Endothelial cell of umbilical vein (primary cell): ENCODE measurements around the gene SCN4A. TPM values are rescaled to one million over a fixed set of nuclear protein-coding genes. Genes with fewer than 3 reads are reported as not detected.

Experiments
- BruUV-seq: library from RNA; stranded (reverse); fragments of 400-500 nt; replicated peaks from 2 replicates; lab custom pipeline; 2021; lab: Mats Ljungman, UMichigan
- CTCF ChIA-PET: fragments of 300-600, 350-600 bp; sonication (Branson Sonifier 250); formaldehyde crosslinking; loops from one replicate; lab custom pipeline; 2021; ENCODE audit warnings: antibody characterized with exemption, inconsistent platforms; lab: Charles Lee
- POLR2A ChIA-PET: fragments of 300-600, 350-600 bp; sonication (Branson Sonifier 250); formaldehyde crosslinking; loops from one replicate; lab custom pipeline; 2021; ENCODE audit warnings: antibody characterized with exemption, inconsistent platforms; lab: Charles Lee
- DNase-seq: peaks from one replicate; pipeline ENCODE4 v3.0.0-alpha.2; 2011; ENCODE audit warnings: low read depth, low spot score
- FAIRE-seq: peaks from 2 replicates; lab custom pipeline; 2011; peaks lifted over from hg19 to GRCh38; lab: Jason Lieb, UNC
- H2AFZ ChIP-seq: 2 replicates; pipeline ENCODE4 v1.6.0; 2012; ENCODE audit warnings: low read depth, low read length, control low read depth, inconsistent platforms
- H3K27ac ChIP-seq: 2 replicates; pipeline ENCODE4 v1.5.1; 2011; ENCODE audit warnings: low read depth, mild to moderate bottlenecking, control low read depth, low read length, moderate library complexity; ENCODE audit not compliant: insufficient read depth
- H3K27me3 ChIP-seq, 2 experiments: 2 replicates each; pipeline versions ENCODE4 v1.6.0 to v1.6.1; 2011; ENCODE audit warnings: low read length in 2 of 2, mixed read lengths in 1 of 2; ENCODE audit not compliant: control insufficient read depth in 2 of 2, insufficient read depth in 2 of 2
- H3K36me3 ChIP-seq, 2 experiments: 2 replicates in 1 of 2; 3 replicates in 1 of 2; pipeline ENCODE4 v1.5.1; 2011; ENCODE audit warnings: low read length in 2 of 2, mild to moderate bottlenecking in 1 of 2, moderate library complexity in 1 of 2; ENCODE audit not compliant: control insufficient read depth in 2 of 2, insufficient read depth in 2 of 2; ENCODE audit errors: extremely low read depth in 1 of 2
- H3K4me1 ChIP-seq: 3 replicates; pipeline ENCODE4 v1.5.1; 2011; ENCODE audit warnings: mild to moderate bottlenecking, low read length; ENCODE audit not compliant: control insufficient read depth, insufficient read depth; ENCODE audit errors: extremely low read depth
- H3K4me2 ChIP-seq: 2 replicates; pipeline ENCODE4 v1.6.1; 2011; ENCODE audit warnings: low read length, control low read depth, mixed read lengths; ENCODE audit not compliant: insufficient read depth
- H3K4me3 ChIP-seq, 3 experiments: fragments of 200-600 bp in 1 of 3; sonication (generic), shearing (Covaris generic) in 1 of 3; replicated peaks in 1 of 3; 2 replicates each; pipeline ENCODE4 v1.5.1; 2011 to 2016; ENCODE audit warnings: control low read depth in 3 of 3, low read length in 3 of 3, mild to moderate bottlenecking in 2 of 3, inconsistent platforms in 1 of 3, low read depth in 1 of 3, moderate library complexity in 1 of 3; ENCODE audit not compliant: insufficient read depth in 1 of 3
- H3K79me2 ChIP-seq: 2 replicates; pipeline ENCODE4 v1.6.0; 2012; ENCODE audit warnings: low read length, inconsistent platforms; ENCODE audit not compliant: control insufficient read depth, insufficient read depth
- H3K9ac ChIP-seq: replicated peaks from 2 replicates; pipeline ENCODE3; 2011; ENCODE audit warnings: low read length, control low read depth; ENCODE audit not compliant: insufficient read depth; ENCODE audit errors: extremely low read depth
- H3K9me1 ChIP-seq: replicated peaks from 3 replicates; pipeline ENCODE4 v1.6.0; 2011; ENCODE audit warnings: mild to moderate bottlenecking, low read length; ENCODE audit not compliant: control insufficient read depth, insufficient read depth; ENCODE audit errors: extremely low read depth
- H3K9me3 ChIP-seq: replicated peaks from 2 replicates; pipeline ENCODE4 v1.5.1; 2012; ENCODE audit warnings: low read length, inconsistent platforms; ENCODE audit not compliant: control insufficient read depth, insufficient read depth
- H4K20me1 ChIP-seq: replicated peaks from 2 replicates; pipeline ENCODE3; 2011; ENCODE audit warnings: mild to moderate bottlenecking, low read length; ENCODE audit not compliant: control insufficient read depth, insufficient read depth; ENCODE audit errors: extremely low read depth
- CTCF ChIP-seq, 2 donors: IDR thresholded peaks; 1 replicate in 1 of 2; 2 replicates in 1 of 2; pipeline ENCODE4 v1.5.1; 2011; ENCODE audit warnings: low read length in 2 of 2, mild to moderate bottlenecking in 2 of 2, moderate library complexity in 2 of 2, control low read depth in 1 of 2, inconsistent platforms in 1 of 2, low read depth in 1 of 2; ENCODE audit not compliant: insufficient read depth in 1 of 2; ENCODE audit errors: extremely low read depth in 1 of 2
- EZH2 ChIP-seq: IDR thresholded peaks from 2 replicates; pipeline ENCODE4 v1.6.1; 2012; ENCODE audit warnings: borderline replicate concordance, low read depth, mild to moderate bottlenecking, moderate library complexity, low read length, inconsistent platforms; ENCODE audit not compliant: severe bottlenecking
- FOS ChIP-seq: IDR thresholded peaks from 2 replicates; pipeline ENCODE4 v1.6.1; 2011; ENCODE audit warnings: mild to moderate bottlenecking, low read length, moderate library complexity, borderline replicate concordance; ENCODE audit not compliant: insufficient read depth
- GATA2 ChIP-seq: IDR thresholded peaks from 2 replicates; pipeline ENCODE4 v1.7.0; 2011; ENCODE audit warnings: low read depth, mild to moderate bottlenecking, moderate library complexity, mixed read lengths, low read length; ENCODE audit not compliant: insufficient read length, insufficient read depth
- JUN ChIP-seq: IDR thresholded peaks from 2 replicates; pipeline ENCODE4 v1.6.1; 2011; ENCODE audit warnings: borderline replicate concordance, low read depth; ENCODE audit not compliant: insufficient read length, insufficient read depth
- MYC ChIP-seq: IDR thresholded peaks from one replicate; pipeline ENCODE4 v1.6.1; 2011; ENCODE audit warnings: mild to moderate bottlenecking, low read depth, low read length
- POLR2A ChIP-seq: IDR thresholded peaks from 2 replicates; pipeline ENCODE4 v1.6.1; 2012; ENCODE audit warnings: low read depth, mild to moderate bottlenecking, control low read depth, low read length
- POLR2AphosphoS5 ChIP-seq: IDR thresholded peaks from 2 replicates; pipeline ENCODE4 v1.6.1; 2012; ENCODE audit warnings: low read depth, mild to moderate bottlenecking, control low read depth, low read length, moderate library complexity; ENCODE audit not compliant: insufficient read depth
- dilution Hi-C: fragments of 300-500 bp; cut with MboI; formaldehyde crosslinking; loops from one replicate; pipeline ENCODE4 v1.15.0; 2019; ENCODE audit warnings: low sequenced_read_pairs; ENCODE audit not compliant: extremely low pct_ligation_motif_present
- intact Hi-C: fragments of 100-400 bp; cut with micrococcal nuclease; formaldehyde crosslinking; loops from one replicate; pipeline ENCODE4 v1.10.0; 2022
- polyA plus RNA-seq, 4 experiments: library from polyadenylated mRNA; depleted of rRNA in 3 of 4; stranded (reverse) in 3 of 4; unstranded in 1 of 4; fragments of >200 nt; gene quantifications; 2 replicates each; pipeline versions ENCODE4 v1.2.1 to v1.2.3, GENCODE V29; 2011 to 2012; ENCODE audit warnings: missing spikeins in 1 of 4
- total RNA-seq: library from RNA; stranded (reverse); gene quantifications from 2 replicates; pipeline ENCODE4 v1.2.3, GENCODE V29; 2021
- TF ChIP-seq, protein P1 (sequence below): IDR thresholded peaks from 2 replicates; pipeline ENCODE4 v1.6.1; 2011; ENCODE audit not compliant: insufficient read depth, insufficient read length

Gene SCN4A
- total and polyA plus RNA-seq, 2 donors (not counting 3 experiments of a cell fraction or from before 2014, with no cell fraction given) = 0.01 to 0.40 TPM

GRCh38 chr17:63955232-63955631 lies 17.5 kb downstream of the SCN4A start:
- no peak for FAIRE-seq

More at GRCh38 chr17:63955232-63955631, 17.5 kb downstream of the SCN4A start:
- Histone ChIP-seq H3K4me1 (no peaks in the 10 kb centered on the region), H3K4me2 (no peak overlapping the region), H3K79me2 (no peaks in the 10 kb centered on the region), H3K4me3 (no peak overlapping the region), H4K20me1 (no peaks in the 10 kb centered on the region), H3K9ac (no peak overlapping the region), H3K27ac (no peak overlapping the region), H3K9me3 (no peaks in the 10 kb centered on the region), H3K9me1 (no peaks in the 10 kb centered on the region), H3K27me3 (no peaks in the 10 kb centered on the region), H2AFZ (no peak overlapping the region), H3K36me3 (no peaks in the 10 kb centered on the region)
- dilution Hi-C loops (no loop called here), intact Hi-C loops (no loop called here)
- TF ChIP-seq CTCF (IDR thresholded peaks at IDR 0.05; ENCODE audit: extremely low read depth in 1 of 2, insufficient read depth in 1 of 2, low read depth in 1 of 2, low read length in 2 of 2) (no peak), JUN (no peak), FOS (no peak), POLR2A (no peak), GATA2 (no peak), EZH2 (no peak), POLR2AphosphoS5 (no peak), MYC (no peak)
- TF ChIP-seq, protein P1, sequence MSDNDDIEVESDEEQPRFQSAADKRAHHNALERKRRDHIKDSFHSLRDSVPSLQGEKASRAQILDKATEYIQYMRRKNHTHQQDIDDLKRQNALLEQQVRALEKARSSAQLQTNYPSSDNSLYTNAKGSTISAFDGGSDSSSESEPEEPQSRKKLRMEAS = no peak
- no peak for DNase-seq
- BruUV-seq = no TSS peak
- ChIA-PET CTCF (interaction anchor here (1.3 to 7.0 kb wide), 7 partner anchors 9 to 178 kb away, joined by 3 to 50 read pairs (median 5); no protein-coding TSS in a partner anchor), POLR2A (no interaction called here)
